CD1c-positive myeloid dendritic cell (primary cell): ENCODE results near the gene PHF21A.
"Not testable (repeated sequence)": the region's sequence is repeated elsewhere in the genome, so short reads cannot be mapped to it uniquely, and the experiment has no call there.

Experiments
- DNase-seq: peaks from one replicate; pipeline ENCODE4 v3.0.0-alpha.2; 2016; ENCODE audit errors: extremely low spot score

PHF21A gene

GRCh38 chr11:45921561-45922424 is 199.5 kb downstream of the PHF21A start:
- DNase-seq, result no peak

DNA sequence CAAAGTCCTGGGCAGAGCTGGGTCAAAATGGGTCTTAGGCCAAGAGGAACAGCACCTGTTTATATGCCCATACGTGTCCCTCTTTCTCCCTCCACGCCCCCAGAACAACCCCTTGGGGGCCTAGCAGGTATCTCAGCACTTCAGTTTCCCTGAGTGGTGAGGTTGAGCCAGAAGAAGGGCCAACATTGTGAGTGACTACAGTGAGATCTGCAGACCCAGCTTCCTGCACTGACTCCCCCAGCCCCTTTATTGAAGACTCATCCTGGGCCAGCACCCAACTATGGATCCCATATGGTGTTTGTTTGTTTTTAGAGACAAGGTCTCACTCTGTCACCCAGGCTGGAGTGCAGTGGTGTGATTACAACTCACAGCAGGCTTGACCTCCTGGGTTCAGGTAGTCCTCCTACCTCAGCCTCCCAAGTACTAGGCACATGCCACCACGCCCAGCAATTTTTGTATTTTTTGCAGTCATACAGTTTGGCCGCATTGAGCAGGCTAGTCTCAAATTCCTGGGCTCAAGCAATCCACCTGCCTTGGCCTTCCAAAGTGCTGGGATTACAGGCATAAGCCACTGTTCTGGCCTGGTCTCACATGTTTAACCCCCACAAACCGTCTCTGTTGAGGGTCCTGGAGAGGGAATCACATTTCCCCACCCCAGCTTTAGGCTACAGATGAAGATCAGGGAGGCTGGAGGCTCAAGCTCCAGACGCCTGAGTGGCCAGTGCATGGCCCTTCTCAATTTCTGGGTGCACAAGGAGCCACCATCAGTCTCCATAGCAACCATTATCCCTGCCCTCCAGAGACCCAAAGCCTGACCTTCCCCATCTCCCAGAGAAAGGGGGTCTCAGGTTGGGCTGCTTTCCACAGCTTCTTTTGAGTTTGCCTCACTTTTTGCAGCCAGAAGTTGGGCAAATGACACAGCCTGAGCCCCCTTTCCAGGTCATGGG is 200.4 kb downstream of the PHF21A start:
- no peak for DNase-seq

DNA sequence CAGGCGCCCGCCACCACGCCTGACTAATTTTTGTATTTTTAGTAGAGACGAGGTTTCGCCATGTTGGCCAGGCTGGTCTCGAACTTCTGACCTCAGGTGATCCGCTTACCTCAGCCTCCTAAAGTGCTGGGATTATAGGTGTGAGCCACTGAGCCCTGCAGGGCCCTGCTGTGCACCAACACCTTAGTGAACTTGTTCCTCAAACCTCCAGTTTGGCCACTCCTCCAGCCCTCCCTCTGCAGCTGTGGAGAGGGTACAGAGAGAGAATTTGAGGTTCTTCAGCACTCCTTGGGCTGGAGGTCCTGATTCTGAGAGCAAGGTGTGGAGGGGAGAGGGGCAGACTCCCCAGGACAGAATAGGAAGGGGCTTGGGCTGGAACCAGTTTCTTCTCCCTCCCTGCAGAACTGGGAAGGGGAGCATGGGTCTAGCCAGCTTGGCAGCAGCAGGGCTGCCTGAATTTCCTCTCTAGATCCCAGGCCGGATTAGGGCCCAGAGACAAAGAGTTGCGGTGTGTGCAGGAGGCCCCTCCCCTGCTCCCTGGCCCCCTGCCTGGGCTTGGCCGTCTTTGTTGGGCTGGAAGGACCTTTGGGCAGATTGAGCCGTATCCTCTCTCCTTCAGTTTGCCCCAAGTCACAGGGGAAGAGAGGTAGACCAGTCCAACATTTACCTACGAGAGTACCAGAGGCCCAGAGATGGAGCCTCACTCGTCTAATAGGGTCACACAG is 201.3 kb downstream of the PHF21A start:
- DNase-seq, result no peak

DNA sequence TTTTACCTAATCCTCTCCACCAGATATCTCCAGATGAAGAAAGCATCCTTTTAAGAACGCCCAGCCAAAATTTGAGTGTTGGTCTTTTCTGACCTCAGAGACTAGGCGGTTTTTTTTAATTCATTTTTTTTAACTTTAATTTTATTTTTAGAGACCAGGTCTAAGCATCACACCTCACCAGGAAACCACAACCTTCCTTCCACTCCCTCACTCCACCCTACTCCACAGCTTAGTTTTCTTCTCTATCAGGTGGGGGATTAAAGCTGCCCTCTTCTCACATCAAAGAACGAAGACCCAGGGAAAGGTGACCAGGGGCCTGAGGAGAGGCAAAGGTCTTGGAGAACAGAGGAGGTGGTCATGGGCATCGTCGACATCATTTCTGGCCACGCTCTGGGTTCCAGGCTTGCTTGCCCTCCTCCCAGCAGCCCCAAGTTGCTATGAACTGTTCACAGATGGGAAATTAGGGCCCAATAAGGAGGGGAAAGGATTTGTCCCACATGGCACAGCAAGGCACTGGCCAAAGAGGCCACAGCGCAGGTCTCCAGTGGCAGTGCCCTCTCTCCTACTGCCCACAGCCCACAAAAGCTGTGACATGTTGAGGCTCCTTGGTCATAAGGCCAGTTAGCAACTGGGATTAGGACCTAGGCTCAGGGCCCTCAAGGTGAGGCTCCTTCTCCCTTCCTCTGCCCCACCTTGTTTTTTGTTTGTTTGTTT is 202.1 kb downstream of the PHF21A start:
- DNase-seq, result no peak

DNA sequence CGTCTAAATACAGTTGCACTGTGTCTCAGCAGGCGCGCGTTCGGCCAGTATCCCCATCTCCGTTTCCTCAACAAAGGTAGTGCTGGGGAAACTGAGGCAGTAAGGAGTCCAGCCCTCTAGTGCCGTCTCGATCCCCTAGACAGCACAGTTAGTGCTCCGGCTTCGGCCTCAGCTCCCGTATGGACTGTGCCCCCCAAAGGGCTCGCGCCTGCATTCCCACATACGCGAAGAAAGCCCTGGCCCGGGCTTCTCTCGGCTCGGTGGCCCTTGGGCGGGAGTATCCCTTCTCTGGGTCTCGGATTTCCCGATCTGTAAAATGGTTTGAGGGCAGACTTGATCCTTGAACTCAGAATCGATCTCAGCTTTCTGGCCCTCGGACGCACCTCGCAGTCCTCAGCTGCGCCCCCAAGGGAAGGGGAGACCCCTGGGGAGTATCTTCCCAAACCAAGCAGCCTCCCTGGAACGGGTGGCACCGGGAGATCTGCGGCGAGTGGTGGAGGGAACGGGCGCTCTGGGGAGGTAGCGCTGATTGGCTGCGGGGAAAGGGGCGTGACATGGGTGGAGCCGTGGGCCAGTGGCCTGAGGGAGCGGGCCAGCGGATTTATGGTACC is 202.8 kb downstream of the PHF21A start:
- peak; percentile 80 for DNase-seq

- peak; percentile 98 for DNase-seq
Measured at GRCh38 chr11:45917623-45918330, 203.5 kb downstream of the PHF21A start, which contains the start of gene PEX16. Gene PEX16, minus strand, starts transcription at chr11:45917877. Its CDS starts 66 bp downstream, at chr11:45917811.

DNA sequence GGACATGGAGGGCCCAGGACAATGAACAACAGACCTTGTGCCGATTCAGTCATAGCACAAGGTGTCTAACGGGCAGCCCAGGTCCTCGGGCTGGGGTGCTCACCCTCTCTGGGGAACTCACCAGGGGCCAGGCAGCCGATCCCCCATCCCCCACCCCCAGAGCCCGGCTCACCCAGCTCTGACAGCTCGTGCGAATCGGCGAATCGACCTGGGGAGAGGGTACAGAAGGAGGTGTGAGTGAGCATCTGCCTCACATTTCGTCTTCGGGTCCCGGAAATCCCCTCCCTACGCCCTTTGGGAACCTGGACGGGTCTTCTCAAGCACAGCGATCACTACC is 204.0 kb downstream of the PHF21A start:
- no peak for DNase-seq

DNA sequence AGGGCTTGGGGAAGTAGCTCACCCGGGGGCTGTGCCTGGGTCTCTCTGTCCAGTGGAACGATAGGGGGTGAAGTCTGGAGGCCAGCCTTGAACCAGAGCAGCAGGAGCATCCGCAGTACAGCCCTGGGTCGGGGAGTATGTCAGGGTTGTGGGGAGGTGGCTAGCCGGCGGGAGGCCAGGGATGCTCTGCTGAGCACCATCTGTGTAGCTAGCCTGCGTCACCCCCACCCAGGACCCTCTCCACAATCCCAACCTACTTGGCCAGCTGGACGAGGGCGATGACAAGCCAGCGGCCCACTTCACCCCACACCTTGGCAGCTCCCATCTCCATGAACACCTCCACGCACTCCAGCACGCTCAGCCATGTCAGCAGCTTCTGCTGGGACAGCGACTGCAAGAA is 205.8 kb downstream of the PHF21A start:
- no peak for DNase-seq

- DNase-seq, result no peak
Measured at GRCh38 chr11:45913942-45914635, 207.2 kb downstream of the PHF21A start.

- DNase-seq, result no peak
Measured at GRCh38 chr11:45913514-45913913, 207.7 kb downstream of the PHF21A start.

GRCh38 chr11:45910623-45911022 is 210.6 kb downstream of the PHF21A start:
- no peak for DNase-seq

DNA sequence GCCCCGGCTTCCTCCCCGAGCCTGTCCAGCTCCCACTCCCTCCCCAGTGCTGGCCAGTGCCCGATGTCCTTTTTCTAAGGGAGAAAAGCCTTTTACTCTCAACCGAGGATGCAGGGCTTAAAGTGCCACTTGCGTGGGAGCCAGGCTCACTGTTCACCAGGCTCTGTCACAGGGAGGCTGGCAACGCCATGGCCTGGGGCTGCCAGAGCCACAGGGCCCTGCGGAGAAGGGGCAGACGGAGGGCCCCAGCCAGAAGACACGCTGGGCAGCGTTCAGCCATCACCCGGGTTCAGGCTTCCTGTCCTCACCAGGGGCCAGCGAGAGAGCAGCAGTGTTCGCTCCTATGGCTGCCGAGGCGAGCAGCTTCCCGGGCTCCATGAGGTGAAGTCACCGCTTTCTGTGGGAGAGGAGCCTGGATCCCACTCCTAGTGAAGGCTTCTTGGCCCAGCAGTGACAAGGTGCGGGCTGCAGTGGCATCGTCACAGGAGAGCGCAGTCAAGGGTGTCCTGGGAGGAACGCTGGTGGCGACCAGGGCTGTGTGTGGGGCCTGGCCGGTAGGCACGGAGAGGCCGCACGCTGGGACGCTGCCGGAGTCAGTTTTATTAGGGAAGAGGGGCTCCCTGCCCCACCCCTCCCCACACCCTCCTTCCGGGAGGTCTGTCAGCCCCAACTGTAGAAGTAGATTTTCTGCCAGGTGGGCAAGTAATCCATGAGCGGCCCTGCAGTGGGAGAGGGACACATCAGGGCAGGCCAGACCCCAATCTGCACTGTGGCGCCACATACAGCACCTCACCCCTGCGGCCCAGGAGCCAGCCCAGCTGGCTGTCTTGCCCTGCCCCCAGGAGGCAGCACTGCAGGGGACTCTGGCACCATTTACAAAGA is 211.4 kb downstream of the PHF21A start:
- DNase-seq, result no peak

DNA sequence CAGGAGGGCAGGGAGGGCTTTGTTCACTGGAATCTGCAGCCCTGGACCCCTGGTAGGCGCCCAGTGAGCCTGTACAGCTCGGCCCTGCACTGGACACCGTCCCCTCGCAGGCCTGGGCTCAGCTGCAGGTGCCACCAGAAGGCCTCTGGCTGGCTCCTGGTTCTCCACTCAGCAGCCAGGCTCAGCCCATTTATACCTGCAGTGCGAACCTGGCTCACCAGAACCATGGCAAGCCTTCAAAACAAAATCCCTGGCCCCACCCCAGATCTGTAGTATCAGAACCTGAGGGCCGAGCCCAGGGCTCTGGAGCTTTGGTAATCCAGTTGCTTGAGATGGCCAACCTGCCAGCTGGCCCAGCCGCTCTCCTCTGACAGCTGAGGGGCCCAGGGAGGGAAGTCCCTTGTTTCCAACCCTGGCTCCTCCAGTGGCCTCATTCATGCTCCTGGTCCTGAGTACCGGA is 213.3 kb downstream of the PHF21A start:
- DNase-seq, result no peak

DNA sequence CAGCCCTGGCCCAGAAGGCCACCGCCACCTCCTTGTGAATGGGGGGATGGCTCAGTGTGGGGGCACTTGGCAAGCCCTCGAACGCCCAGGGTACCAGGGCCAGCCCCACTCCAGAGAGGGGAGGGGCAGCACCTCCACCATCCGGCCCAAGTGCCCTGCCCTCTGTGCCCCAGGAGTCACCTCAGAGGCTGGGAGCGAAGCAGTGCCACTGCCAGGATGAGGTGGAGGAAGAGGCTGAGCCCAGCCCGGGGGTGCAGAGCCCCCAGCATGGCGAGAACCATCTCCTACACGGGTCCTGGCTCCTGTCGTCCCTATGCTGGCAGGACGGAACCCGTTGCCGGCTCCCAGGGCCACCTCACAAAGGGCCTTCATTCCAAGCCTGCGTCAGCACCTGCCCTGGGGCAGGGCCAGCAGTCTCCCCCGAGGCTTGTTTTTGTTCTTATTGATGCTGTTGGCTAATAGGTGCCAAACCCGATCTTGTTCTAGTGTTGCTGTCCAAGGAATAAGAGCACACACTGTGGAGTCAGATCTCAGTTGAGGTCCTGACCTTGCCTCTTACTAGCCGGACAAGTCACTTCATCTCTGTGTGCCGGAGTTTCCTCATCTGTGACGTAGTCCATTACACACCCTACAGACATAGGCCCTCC is 214.2 kb downstream of the PHF21A start, which contains the start of gene FREY1:
Gene FREY1 (minus strand): TSS at position 307 of the 647 bp plus-strand sequence. CDS start 26 bp downstream, at position 281.
- DNase-seq, result no peak

GRCh38 chr11:45906096-45906682 is 215.1 kb downstream of the PHF21A start:
- peak; percentile 42 for DNase-seq

DNA sequence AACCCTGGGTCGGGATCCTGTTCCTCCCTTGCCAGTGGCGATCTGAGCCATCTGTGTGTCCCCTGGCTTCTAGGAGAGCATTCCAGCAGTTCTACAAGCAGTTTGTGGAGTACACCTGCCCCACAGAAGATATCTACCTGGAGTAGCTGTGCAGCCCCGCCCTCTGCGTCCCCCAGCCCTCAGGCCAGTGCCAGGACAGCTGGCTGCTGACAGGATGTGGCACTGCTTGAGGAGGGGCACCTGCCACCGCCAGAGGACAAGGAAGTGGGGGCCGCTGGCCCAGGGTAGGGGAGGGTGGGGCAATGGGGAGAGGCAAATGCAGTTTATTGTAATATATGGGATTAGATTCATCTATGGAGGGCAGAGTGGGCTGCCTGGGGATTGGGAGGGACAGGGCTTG is 215.7 kb downstream of the PHF21A start:
- not testable (repeated sequence) for DNase-seq

DNA sequence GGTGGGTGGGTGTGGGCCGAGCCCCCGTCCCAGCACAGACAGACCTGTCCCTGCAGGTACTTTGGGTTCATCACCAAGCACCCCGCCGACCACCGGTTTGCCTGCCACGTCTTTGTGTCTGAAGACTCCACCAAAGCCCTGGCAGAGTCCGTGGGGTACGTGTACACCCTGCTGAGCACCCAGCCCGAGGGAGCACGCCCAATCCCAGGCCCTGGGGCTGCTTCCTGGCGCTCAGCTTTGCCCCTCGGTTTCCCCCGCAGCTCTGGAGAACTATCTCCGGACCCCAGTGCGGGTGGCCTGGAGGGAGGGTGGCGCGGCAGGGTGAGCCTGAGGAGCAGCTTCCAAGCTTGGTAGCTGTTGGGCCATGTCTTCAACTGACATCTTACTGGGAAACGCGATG is 216.2 kb downstream of the PHF21A start:
- no peak for DNase-seq
